GM19193 (cell line): ENCODE data around the gene UGT3A1.

Experiments
- POLR2A ChIP-seq: IDR thresholded peaks from 4 replicates; pipeline ENCODE4 v1.6.1; 2011; ENCODE audit not compliant: insufficient read depth, insufficient read length; ENCODE audit errors: extremely low read depth

The UGT3A1 gene

GRCh38 chr5:36001032-36001431 is 9.8 kb upstream of the UGT3A1 start:
- TF ChIP-seq POLR2A: no peak

GRCh38 chr5:35999547-35999946 is 8.4 kb upstream of the UGT3A1 start:
- no peak for TF ChIP-seq POLR2A

GRCh38 chr5:35996076-35996475 is 4.9 kb upstream of the UGT3A1 start:
- TF ChIP-seq POLR2A: no peak

- TF ChIP-seq POLR2A: no peak
Measured at GRCh38 chr5:35990520-35990919, 670 bp downstream of the UGT3A1 start.

- TF ChIP-seq POLR2A: no peak
Measured at GRCh38 chr5:35988529-35988928, 2.7 kb downstream of the UGT3A1 start.

- no peak for TF ChIP-seq POLR2A
Measured at GRCh38 chr5:35987776-35988175, 3.4 kb downstream of the UGT3A1 start.

- no peak for TF ChIP-seq POLR2A
Measured at GRCh38 chr5:35979715-35980114, 11.5 kb downstream of the UGT3A1 start.

GRCh38 chr5:35974570-35974969 is 16.6 kb downstream of the UGT3A1 start:
- no peak for TF ChIP-seq POLR2A

- TF ChIP-seq POLR2A: no peak
Measured at GRCh38 chr5:35971878-35972210, 19.3 kb downstream of the UGT3A1 start.

- no peak for TF ChIP-seq POLR2A
Measured at GRCh38 chr5:35971186-35971877, 19.9 kb downstream of the UGT3A1 start.

- no peak for TF ChIP-seq POLR2A
Measured at GRCh38 chr5:35963381-35963843, 27.8 kb downstream of the UGT3A1 start.

GRCh38 chr5:35960328-35960727 is 30.9 kb downstream of the UGT3A1 start:
- TF ChIP-seq POLR2A: no peak

- TF ChIP-seq POLR2A: no peak
Measured at GRCh38 chr5:35956429-35956828, 34.8 kb downstream of the UGT3A1 start.

- TF ChIP-seq POLR2A: no peak
Measured at GRCh38 chr5:35954175-35954574, 37.0 kb downstream of the UGT3A1 start.

GRCh38 chr5:35947085-35947484 is 44.1 kb downstream of the UGT3A1 start:
- no peak for TF ChIP-seq POLR2A

- TF ChIP-seq POLR2A: no peak
Measured at GRCh38 chr5:35939639-35940038, 51.6 kb downstream of the UGT3A1 start.

GRCh38 chr5:35938568-35939227 is 52.5 kb downstream of the UGT3A1 start, which contains the start of gene CAPSL:
Gene CAPSL, minus strand, starts transcription at chr5:35938622. Its CDS starts 17,502 bp downstream, at chr5:35921120.
- no peak for TF ChIP-seq POLR2A

GRCh38 chr5:35926389-35927051 is 64.7 kb downstream of the UGT3A1 start:
- no peak for TF ChIP-seq POLR2A
